ENCODE data around the gene MET. TPM values are rescaled to one million over a fixed set of nuclear protein-coding genes. Genes with fewer than 3 reads are reported as not detected.

MET gene
- polyA plus RNA-seq, 1 donor from 2014 or later: not detected

DNA sequence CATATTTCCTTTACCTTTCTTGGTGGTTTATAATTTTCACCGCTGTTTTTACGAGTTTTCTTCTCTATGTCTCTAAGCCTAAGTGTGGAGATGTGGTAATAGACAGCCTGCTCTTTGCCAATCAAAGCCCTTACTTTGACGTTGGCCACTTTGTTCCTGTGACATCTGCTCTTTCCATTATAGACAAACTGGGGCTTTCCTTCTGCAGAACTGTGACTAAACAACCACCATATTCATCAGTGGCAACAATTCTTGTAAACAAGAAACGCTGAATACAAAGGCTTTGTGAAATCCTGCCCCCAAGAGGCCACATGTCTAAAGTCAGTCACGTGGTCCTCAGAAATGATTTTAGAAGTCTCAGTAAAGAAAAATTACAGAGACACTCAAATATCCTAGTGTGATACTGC, 130.8 kb downstream of the MET start:
- no peaks in the 10 kb centered on the region for H3K27me3 ChIP-seq (ENCODE audit: insufficient read depth, low read depth, low read length)
- no peaks in the 10 kb centered on the region for H3K9me2 ChIP-seq (ENCODE audit: insufficient read depth, low read length)
- H3K36me3 ChIP-seq (ENCODE audit: insufficient read depth, low read length): no peaks in the 10 kb centered on the region
- TF ChIP-seq EP300 (conservative IDR thresholded peaks at IDR 0.05; ENCODE audit: poor library complexity, severe bottlenecking): no peak
- TF ChIP-seq EZH2 (IDR thresholded peaks at IDR 0.05; ENCODE audit: borderline replicate concordance, insufficient read depth, low read length, poor library complexity, severe bottlenecking): no peak
- TF ChIP-seq, protein P1, sequence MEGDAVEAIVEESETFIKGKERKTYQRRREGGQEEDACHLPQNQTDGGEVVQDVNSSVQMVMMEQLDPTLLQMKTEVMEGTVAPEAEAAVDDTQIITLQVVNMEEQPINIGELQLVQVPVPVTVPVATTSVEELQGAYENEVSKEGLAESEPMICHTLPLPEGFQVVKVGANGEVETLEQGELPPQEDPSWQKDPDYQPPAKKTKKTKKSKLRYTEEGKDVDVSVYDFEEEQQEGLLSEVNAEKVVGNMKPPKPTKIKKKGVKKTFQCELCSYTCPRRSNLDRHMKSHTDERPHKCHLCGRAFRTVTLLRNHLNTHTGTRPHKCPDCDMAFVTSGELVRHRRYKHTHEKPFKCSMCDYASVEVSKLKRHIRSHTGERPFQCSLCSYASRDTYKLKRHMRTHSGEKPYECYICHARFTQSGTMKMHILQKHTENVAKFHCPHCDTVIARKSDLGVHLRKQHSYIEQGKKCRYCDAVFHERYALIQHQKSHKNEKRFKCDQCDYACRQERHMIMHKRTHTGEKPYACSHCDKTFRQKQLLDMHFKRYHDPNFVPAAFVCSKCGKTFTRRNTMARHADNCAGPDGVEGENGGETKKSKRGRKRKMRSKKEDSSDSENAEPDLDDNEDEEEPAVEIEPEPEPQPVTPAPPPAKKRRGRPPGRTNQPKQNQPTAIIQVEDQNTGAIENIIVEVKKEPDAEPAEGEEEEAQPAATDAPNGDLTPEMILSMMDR (IDR thresholded peaks at IDR 0.05; ENCODE audit: poor library complexity, severe bottlenecking): peak; percentile 59
- TF ChIP-seq MXI1 (conservative IDR thresholded peaks at IDR 0.05; ENCODE audit: poor library complexity, severe bottlenecking): no peak
- peak; percentile 56 for TF ChIP-seq SMC3 (conservative IDR thresholded peaks at IDR 0.05; ENCODE audit: poor library complexity)
- no peak for TF ChIP-seq TAF1 (IDR thresholded peaks at IDR 0.05; ENCODE audit: low read depth)
- peak; percentile 44 for TF ChIP-seq RAD21 (conservative IDR thresholded peaks at IDR 0.05)
- TF ChIP-seq, protein P2, sequence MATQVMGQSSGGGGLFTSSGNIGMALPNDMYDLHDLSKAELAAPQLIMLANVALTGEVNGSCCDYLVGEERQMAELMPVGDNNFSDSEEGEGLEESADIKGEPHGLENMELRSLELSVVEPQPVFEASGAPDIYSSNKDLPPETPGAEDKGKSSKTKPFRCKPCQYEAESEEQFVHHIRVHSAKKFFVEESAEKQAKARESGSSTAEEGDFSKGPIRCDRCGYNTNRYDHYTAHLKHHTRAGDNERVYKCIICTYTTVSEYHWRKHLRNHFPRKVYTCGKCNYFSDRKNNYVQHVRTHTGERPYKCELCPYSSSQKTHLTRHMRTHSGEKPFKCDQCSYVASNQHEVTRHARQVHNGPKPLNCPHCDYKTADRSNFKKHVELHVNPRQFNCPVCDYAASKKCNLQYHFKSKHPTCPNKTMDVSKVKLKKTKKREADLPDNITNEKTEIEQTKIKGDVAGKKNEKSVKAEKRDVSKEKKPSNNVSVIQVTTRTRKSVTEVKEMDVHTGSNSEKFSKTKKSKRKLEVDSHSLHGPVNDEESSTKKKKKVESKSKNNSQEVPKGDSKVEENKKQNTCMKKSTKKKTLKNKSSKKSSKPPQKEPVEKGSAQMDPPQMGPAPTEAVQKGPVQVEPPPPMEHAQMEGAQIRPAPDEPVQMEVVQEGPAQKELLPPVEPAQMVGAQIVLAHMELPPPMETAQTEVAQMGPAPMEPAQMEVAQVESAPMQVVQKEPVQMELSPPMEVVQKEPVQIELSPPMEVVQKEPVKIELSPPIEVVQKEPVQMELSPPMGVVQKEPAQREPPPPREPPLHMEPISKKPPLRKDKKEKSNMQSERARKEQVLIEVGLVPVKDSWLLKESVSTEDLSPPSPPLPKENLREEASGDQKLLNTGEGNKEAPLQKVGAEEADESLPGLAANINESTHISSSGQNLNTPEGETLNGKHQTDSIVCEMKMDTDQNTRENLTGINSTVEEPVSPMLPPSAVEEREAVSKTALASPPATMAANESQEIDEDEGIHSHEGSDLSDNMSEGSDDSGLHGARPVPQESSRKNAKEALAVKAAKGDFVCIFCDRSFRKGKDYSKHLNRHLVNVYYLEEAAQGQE (IDR thresholded peaks at IDR 0.05; ENCODE audit: borderline replicate concordance): no peak
- TF ChIP-seq POLR2AphosphoS5 (IDR thresholded peaks at IDR 0.05): no peak
- no peaks in the 10 kb centered on the region for H3K9me3 ChIP-seq (ENCODE audit: low read length)
- H3K4me2 ChIP-seq (ENCODE audit: low read length): no peak overlapping the region
- H3F3A ChIP-seq (ENCODE audit: insufficient read depth, low read length, poor library complexity, severe bottlenecking): no peaks in the 10 kb centered on the region
- H2AFZ ChIP-seq (ENCODE audit: low read depth, low read length): no peak overlapping the region
- H4K20me1 ChIP-seq (ENCODE audit: insufficient read depth): no peaks in the 10 kb centered on the region
- no peak overlapping the region for H3K4me3 ChIP-seq (ENCODE audit: low read length)
- H3K9ac ChIP-seq (ENCODE audit: low read length): no peak overlapping the region
- no peaks in the 10 kb centered on the region for H3K79me2 ChIP-seq (replicated peaks; ENCODE audit: insufficient read depth, low read length)
- H3K27ac ChIP-seq (ENCODE audit: low read length): no peak overlapping the region

DNA sequence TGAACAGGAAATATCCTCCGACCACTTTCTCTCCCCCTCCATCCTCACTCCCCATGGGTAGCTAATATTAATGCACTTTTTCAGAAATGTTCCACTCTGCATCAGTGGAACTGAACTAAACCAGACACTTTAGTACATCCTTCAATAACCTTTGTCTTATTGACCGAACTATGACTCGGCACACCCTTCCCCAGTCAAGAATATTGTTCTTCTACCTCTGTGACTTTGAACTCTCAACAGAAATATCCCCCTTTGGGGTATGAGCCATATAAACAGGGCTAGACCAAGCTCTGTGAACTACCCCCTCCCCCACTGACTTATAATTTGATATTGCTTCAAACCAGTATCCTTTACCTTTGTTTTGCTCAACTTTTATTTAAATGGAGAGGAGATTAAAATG, 132.5 kb downstream of the MET start:
- H3K27me3 ChIP-seq (ENCODE audit: insufficient read depth, low read depth, low read length): no peaks in the 10 kb centered on the region
- no peaks in the 10 kb centered on the region for H3K79me2 ChIP-seq (replicated peaks; ENCODE audit: insufficient read depth, low read length)
- no peaks in the 10 kb centered on the region for H3K9me2 ChIP-seq (ENCODE audit: insufficient read depth, low read length)
- TF ChIP-seq RAD21 (conservative IDR thresholded peaks at IDR 0.05) (no peak), EP300 (conservative IDR thresholded peaks at IDR 0.05; ENCODE audit: poor library complexity, severe bottlenecking) (no peak), MXI1 (conservative IDR thresholded peaks at IDR 0.05; ENCODE audit: poor library complexity, severe bottlenecking) (no peak)
- TF ChIP-seq, protein P2 (IDR thresholded peaks at IDR 0.05; ENCODE audit: borderline replicate concordance): no peak
- TF ChIP-seq, protein P1 (IDR thresholded peaks at IDR 0.05; ENCODE audit: poor library complexity, severe bottlenecking): no peak
- H3K36me3 ChIP-seq (ENCODE audit: insufficient read depth, low read length): no peaks in the 10 kb centered on the region
- no peaks in the 10 kb centered on the region for H3F3A ChIP-seq (ENCODE audit: insufficient read depth, low read length, poor library complexity, severe bottlenecking)
- no peak overlapping the region for H3K4me3 ChIP-seq (ENCODE audit: low read length)
- H2AFZ ChIP-seq (ENCODE audit: low read depth, low read length): no peak overlapping the region
- H3K27ac ChIP-seq (ENCODE audit: low read length): no peak overlapping the region
- H4K20me1 ChIP-seq (ENCODE audit: insufficient read depth): no peaks in the 10 kb centered on the region
- no peak overlapping the region for H3K9ac ChIP-seq (ENCODE audit: low read length)
- no peak overlapping the region for H3K4me2 ChIP-seq (ENCODE audit: low read length)
- no peaks in the 10 kb centered on the region for H3K9me3 ChIP-seq (ENCODE audit: low read length)
